Measurements from ENCODE around the gene FAM107A. TPM values are rescaled to one million over a fixed set of nuclear protein-coding genes. Genes with fewer than 3 reads are reported as not detected.

Gene FAM107A
- total RNA-seq, 1 experiment from 2014 or later = not detected

GRCh38 chr3:58625196-58625824 lies 48.1 kb upstream of the FAM107A start (continued):
- TF ChIP-seq ZBTB33 (IDR thresholded peaks at IDR 0.05; ENCODE audit: extremely low read depth, insufficient replicate concordance, low read length) = no peak
- no peak for TF ChIP-seq JUND (IDR thresholded peaks at IDR 0.05)
- TF ChIP-seq ZFX (IDR thresholded peaks at IDR 0.05) = no peak
- no peak for TF ChIP-seq ZNF274 (IDR thresholded peaks at IDR 0.05; ENCODE audit: low read depth, low read length)
- TF ChIP-seq POLR2AphosphoS5 (IDR thresholded peaks at IDR 0.05; ENCODE audit: low read depth, low read length) = no peak
- no peak for TF ChIP-seq EZH2 (IDR thresholded peaks at IDR 0.05)
- no peak for TF ChIP-seq ATF3 (IDR thresholded peaks at IDR 0.05)
- no peak for TF ChIP-seq CTCF (IDR thresholded peaks at IDR 0.05 in 2 of 3, conservative IDR thresholded peaks at IDR 0.05 in 1 of 3; ENCODE audit: borderline replicate concordance in 1 of 3, insufficient read depth in 1 of 3, low read depth in 2 of 3, low read length in 2 of 3)

- intact Hi-C loops (cut with micrococcal nuclease) = no loop called here
- RAD21 ChIA-PET (ENCODE audit: low non-redundant PET in 1 of 2, low total read pairs in 2 of 2, uncharacterized antibody in 2 of 2, unreplicated experiment in 2 of 2) = no interaction called here
- no peak overlapping the region for H3K4me2 ChIP-seq (ENCODE audit: low read length)
- no peak for DNase-seq (ENCODE audit: low read depth, low spot score)
- CTCF ChIA-PET = interaction anchor here (1.2 kb wide), 1 partner anchor 407 kb away, joined by 3 read pairs; no protein-coding TSS in a partner anchor
- no peaks in the 10 kb centered on the region for H3K27me3 ChIP-seq (ENCODE audit: insufficient read depth, low read length)
- no peaks in the 10 kb centered on the region for H3K4me1 ChIP-seq (ENCODE audit: control insufficient read depth in 1 of 2, insufficient read depth in 2 of 2, low read length in 2 of 2)
- no TSS peak for BruUV-seq (replicated peaks)
- no peaks in the 10 kb centered on the region for H3K36me3 ChIP-seq (ENCODE audit: control insufficient read depth in 1 of 2, insufficient read depth in 2 of 2, low read length in 2 of 2)
- no peak overlapping the region for H3K9ac ChIP-seq (ENCODE audit: low read length)
- H3K79me2 ChIP-seq (ENCODE audit: insufficient read depth, low read length) = no peaks in the 10 kb centered on the region
- no peak overlapping the region for H3K4me3 ChIP-seq (replicated peaks in 1 of 2; ENCODE audit: low read depth in 1 of 2, low read length in 2 of 2)
- no peaks in the 10 kb centered on the region for H3K9me2 ChIP-seq (ENCODE audit: insufficient read depth)
- no peak overlapping the region for H2AFZ ChIP-seq (ENCODE audit: low read depth, low read length, poor library complexity, severe bottlenecking)
- no peaks in the 10 kb centered on the region for H3K9me3 ChIP-seq (ENCODE audit: control insufficient read depth in 1 of 2, insufficient read depth in 1 of 2, low read depth in 1 of 2, low read length in 2 of 2)
- no peak for ATAC-seq
- no peak overlapping the region for H3K27ac ChIP-seq (ENCODE audit: low read depth, low read length)
- H4K20me1 ChIP-seq (ENCODE audit: insufficient read depth) = no peaks in the 10 kb centered on the region
- POLR2A ChIA-PET = no interaction called here
- TF ChIP-seq CTCF (IDR thresholded peaks at IDR 0.05 in 2 of 3, conservative IDR thresholded peaks at IDR 0.05 in 1 of 3; ENCODE audit: borderline replicate concordance in 1 of 3, insufficient read depth in 1 of 3, low read depth in 2 of 3, low read length in 2 of 3) (no peak), SIN3A (IDR thresholded peaks at IDR 0.05; ENCODE audit: low read depth) (no peak), CEBPB (IDR thresholded peaks at IDR 0.05; ENCODE audit: low read depth) (no peak), EGR1 (IDR thresholded peaks at IDR 0.05; ENCODE audit: low read depth) (no peak), TCF7L2 (IDR thresholded peaks at IDR 0.05; ENCODE audit: borderline replicate concordance, extremely low read depth, insufficient read depth, insufficient read length) (no peak), ZBTB33 (IDR thresholded peaks at IDR 0.05; ENCODE audit: extremely low read depth, insufficient replicate concordance, low read length) (no peak), RAD21 (IDR thresholded peaks at IDR 0.05; ENCODE audit: low read depth) (no peak), YY1 (IDR thresholded peaks at IDR 0.05; ENCODE audit: extremely low read depth, insufficient replicate concordance, low read depth, low read length) (no peak), CBX3 (IDR thresholded peaks at IDR 0.05; ENCODE audit: low read depth) (no peak), ZFX (IDR thresholded peaks at IDR 0.05) (no peak), EZH2 (IDR thresholded peaks at IDR 0.05) (no peak)
Observed at GRCh38 chr3:58624550-58624949, 47.4 kb upstream of the FAM107A start.
